ENCODE data around the gene MAPK9.

Gene MAPK9

GRCh38 chr5:180194410-180195345, 97.2 kb downstream of the MAPK9 start:
- DNase-seq (ENCODE audit: low read depth) = peak; percentile 67
- H3K4me3 ChIP-seq (ENCODE audit: low read depth, low read length) = no peak overlapping the region
- TF ChIP-seq, protein P1, sequence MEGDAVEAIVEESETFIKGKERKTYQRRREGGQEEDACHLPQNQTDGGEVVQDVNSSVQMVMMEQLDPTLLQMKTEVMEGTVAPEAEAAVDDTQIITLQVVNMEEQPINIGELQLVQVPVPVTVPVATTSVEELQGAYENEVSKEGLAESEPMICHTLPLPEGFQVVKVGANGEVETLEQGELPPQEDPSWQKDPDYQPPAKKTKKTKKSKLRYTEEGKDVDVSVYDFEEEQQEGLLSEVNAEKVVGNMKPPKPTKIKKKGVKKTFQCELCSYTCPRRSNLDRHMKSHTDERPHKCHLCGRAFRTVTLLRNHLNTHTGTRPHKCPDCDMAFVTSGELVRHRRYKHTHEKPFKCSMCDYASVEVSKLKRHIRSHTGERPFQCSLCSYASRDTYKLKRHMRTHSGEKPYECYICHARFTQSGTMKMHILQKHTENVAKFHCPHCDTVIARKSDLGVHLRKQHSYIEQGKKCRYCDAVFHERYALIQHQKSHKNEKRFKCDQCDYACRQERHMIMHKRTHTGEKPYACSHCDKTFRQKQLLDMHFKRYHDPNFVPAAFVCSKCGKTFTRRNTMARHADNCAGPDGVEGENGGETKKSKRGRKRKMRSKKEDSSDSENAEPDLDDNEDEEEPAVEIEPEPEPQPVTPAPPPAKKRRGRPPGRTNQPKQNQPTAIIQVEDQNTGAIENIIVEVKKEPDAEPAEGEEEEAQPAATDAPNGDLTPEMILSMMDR (IDR thresholded peaks at IDR 0.05; ENCODE audit: low read depth, low read length) = no peak
- TF ChIP-seq POLR2A (IDR thresholded peaks at IDR 0.05; ENCODE audit: extremely low read depth, insufficient read length) (no peak), MYC (IDR thresholded peaks at IDR 0.05; ENCODE audit: low read depth, low read length) (no peak)
- TF ChIP-seq, protein P2, sequence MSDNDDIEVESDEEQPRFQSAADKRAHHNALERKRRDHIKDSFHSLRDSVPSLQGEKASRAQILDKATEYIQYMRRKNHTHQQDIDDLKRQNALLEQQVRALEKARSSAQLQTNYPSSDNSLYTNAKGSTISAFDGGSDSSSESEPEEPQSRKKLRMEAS (IDR thresholded peaks at IDR 0.05; ENCODE audit: low read depth, low read length) = no peak

DNA sequence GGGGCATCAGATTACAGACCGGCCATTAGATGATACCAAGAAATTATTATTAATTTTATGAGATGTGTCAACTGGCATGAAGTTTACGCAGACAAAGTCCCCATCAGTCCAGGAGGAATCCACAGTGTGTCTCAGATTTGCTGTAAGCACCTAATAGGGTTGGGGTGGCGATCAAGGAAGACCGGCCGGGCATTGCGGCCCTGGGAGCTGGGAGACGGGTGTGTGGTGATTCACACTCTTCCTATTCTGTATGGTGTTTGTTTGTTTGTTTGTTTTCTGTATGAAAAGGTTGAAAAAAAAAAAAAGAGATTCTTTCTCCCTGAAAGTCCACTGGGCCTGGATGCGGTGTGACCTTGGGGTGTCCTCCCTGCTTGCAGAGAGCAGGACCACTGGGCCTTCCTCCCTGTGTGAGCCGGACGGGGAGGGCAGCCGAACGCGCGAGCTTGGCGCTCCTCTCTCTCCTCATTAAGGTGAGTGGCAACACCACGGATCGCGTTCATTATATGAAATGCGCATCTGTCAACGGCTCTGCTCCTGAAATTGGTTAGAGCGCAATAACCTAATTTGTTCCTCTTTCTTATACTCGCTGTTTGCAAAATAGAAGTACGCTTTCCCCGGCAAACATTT, 98.0 kb downstream of the MAPK9 start:
- no peak for DNase-seq (ENCODE audit: low read depth)

DNA sequence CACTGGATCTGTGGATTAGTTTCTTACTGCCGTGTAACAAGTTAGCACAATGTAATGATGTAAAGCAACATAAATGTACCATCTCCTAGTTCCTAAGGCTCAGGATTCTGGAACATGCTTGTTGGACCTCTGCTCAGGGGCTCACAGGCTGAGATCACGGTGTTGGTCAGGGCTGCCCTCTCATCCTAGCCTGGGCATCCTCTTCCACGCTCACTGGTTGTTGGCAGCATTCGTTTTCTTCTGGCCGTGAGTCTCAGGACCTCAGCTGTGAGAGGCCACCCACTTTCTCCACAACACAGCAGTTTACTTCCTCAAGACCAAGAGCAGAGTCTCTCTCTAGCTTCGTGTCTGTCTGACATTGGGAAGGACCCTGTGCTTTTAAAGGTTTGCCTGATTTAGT, 100.2 kb downstream of the MAPK9 start:
- no peak for DNase-seq (ENCODE audit: low read depth)
- no peak for TF ChIP-seq POLR2A (IDR thresholded peaks at IDR 0.05; ENCODE audit: extremely low read depth, insufficient read length)
- TF ChIP-seq, protein P2 (IDR thresholded peaks at IDR 0.05; ENCODE audit: low read depth, low read length) = no peak
- TF ChIP-seq, protein P1 (IDR thresholded peaks at IDR 0.05; ENCODE audit: low read depth, low read length) = no peak
- TF ChIP-seq MYC (IDR thresholded peaks at IDR 0.05; ENCODE audit: low read depth, low read length) = no peak
- no peak overlapping the region for H3K4me3 ChIP-seq (ENCODE audit: low read depth, low read length)

More for the DNA sequence above, 98.0 kb downstream of the MAPK9 start:
- no peak for TF ChIP-seq MYC (IDR thresholded peaks at IDR 0.05; ENCODE audit: low read depth, low read length)
- TF ChIP-seq POLR2A (IDR thresholded peaks at IDR 0.05; ENCODE audit: extremely low read depth, insufficient read length) = no peak
- TF ChIP-seq, protein P2 (IDR thresholded peaks at IDR 0.05; ENCODE audit: low read depth, low read length) = no peak
- TF ChIP-seq, protein P1 (IDR thresholded peaks at IDR 0.05; ENCODE audit: low read depth, low read length) = no peak
- no peak overlapping the region for H3K4me3 ChIP-seq (ENCODE audit: low read depth, low read length)

GRCh38 chr5:180187767-180188166, 104.1 kb downstream of the MAPK9 start:
- TF ChIP-seq, protein P2 (IDR thresholded peaks at IDR 0.05; ENCODE audit: low read depth, low read length) = no peak
- TF ChIP-seq MYC (IDR thresholded peaks at IDR 0.05; ENCODE audit: low read depth, low read length) (no peak), POLR2A (IDR thresholded peaks at IDR 0.05; ENCODE audit: extremely low read depth, insufficient read length) (no peak)
- TF ChIP-seq, protein P1 (IDR thresholded peaks at IDR 0.05; ENCODE audit: low read depth, low read length) = no peak

More at GRCh38 chr5:180187767-180188166, 104.1 kb downstream of the MAPK9 start:
- no peak for DNase-seq (ENCODE audit: low read depth)
- H3K4me3 ChIP-seq (ENCODE audit: low read depth, low read length) = no peak overlapping the region

Measured in NB4 (cell line).